T follicular helper cell (primary cell): ENCODE results near the gene CBX2.

Source experiments
- DNase-seq: peaks from one replicate; pipeline ENCODE4 v3.0.0-alpha.2; 2020; ENCODE audit warnings: low read depth
- total RNA-seq, 2 experiments: gene quantifications; one replicate each; lab custom pipeline; 2026; lab: John Stamatoyannopoulos, UW

Gene CBX2
- total RNA-seq, result 0.18 to 0.61 reads per million in 2 experiments

GRCh38 chr17:79777894-79778503 is at the start of gene CBX2:
Gene CBX2 (plus strand): TSS chr17:79778148. CDS start chr17:79778236, 88 bp downstream.
- DNase-seq, result peak; percentile 63

DNA sequence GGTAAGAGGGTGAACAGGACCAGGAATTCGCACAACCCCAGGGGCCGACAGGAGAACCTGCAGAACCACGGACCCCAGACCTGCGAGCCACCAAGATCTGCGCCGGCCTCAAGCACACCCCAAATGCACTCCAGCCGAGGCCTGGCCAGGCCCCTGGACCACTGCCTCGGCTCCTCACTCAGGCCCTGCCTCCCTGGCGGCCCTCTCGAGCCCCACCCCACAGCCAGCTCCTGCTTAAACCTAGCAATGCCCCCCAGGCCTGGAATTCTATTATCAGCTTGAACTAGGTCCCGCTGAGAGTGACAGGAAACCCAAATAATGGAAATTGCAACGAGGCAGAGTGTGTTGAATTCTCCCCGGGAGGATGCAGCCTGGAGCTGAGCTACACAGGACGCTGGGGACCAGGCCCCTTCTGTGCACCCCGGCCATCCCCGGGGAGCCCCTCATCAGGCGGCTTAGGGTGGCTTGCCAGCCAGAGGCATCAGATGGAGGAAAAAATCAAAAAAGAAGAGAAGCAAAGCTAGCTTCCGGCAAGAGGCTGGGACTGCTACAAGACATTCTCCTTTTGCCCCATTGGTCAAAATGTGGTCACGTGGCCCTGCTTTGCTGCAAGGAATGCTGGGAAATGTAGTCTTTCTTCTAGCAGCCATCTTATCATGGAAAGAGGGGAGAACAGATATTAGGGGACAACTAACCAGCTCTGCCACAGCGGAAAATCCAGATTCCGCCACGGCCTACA is 49.6 kb upstream of the CBX2 start:
- peak; percentile 79 for DNase-seq

DNA sequence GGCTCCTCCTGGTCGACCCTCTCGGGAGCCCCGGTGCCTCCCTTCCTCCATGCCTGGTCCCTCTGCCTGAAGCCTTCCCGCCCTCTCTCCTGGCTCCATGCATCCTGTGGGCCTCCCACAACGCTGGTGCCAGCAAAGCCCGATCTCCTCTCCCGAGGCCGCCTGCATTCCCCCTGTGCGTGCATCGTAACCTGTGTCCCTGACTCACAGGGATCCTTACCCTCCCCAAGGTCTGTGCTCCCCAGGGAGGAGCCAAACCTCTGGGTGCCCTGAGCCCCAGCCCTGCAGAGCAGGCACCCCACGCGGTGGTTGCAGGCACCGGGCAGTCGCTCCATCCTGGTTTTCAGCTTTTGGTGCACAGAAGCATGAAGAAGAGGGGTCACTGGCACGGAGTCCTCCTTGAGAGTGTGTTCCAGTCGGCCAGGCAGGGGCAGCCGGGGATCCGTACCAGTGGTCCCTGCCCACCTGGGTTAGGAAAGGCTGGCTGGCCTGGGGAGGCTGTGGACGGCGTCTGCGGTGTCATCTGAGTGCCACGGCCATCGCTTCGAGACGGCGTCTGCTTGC is 49.0 kb upstream of the CBX2 start:
- no peak for DNase-seq

DNA sequence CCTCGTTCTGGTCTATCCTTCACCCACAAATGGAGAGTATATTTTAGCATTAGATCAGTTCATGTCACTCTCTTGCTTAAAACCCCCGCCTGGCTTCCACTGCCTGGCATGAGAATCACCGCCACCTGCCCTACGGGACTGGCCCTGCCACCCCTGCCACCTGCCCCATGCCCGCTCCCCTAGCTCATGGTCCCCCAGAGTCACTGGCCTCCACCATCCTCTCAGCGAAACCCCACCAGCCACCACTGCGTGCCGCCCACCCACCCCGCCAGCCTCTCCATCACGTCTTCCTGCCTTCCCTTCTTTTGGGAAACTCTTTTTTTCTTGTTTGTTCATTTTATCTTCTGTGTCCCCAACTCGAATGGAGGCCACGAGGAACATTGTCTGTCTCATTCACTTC is 48.2 kb upstream of the CBX2 start:
- no peak for DNase-seq

GRCh38 chr17:79730437-79730768 is 47.5 kb upstream of the CBX2 start:
- DNase-seq, result no peak

- no peak for DNase-seq
Observed at GRCh38 chr17:79730769-79731483, 47.0 kb upstream of the CBX2 start, which contains the start of gene ENPP7. Gene ENPP7 (plus strand): TSS chr17:79730943. CDS start chr17:79731140, 197 bp downstream.

- DNase-seq, result no peak
Observed at GRCh38 chr17:79732254-79732653, 45.7 kb upstream of the CBX2 start.

DNA sequence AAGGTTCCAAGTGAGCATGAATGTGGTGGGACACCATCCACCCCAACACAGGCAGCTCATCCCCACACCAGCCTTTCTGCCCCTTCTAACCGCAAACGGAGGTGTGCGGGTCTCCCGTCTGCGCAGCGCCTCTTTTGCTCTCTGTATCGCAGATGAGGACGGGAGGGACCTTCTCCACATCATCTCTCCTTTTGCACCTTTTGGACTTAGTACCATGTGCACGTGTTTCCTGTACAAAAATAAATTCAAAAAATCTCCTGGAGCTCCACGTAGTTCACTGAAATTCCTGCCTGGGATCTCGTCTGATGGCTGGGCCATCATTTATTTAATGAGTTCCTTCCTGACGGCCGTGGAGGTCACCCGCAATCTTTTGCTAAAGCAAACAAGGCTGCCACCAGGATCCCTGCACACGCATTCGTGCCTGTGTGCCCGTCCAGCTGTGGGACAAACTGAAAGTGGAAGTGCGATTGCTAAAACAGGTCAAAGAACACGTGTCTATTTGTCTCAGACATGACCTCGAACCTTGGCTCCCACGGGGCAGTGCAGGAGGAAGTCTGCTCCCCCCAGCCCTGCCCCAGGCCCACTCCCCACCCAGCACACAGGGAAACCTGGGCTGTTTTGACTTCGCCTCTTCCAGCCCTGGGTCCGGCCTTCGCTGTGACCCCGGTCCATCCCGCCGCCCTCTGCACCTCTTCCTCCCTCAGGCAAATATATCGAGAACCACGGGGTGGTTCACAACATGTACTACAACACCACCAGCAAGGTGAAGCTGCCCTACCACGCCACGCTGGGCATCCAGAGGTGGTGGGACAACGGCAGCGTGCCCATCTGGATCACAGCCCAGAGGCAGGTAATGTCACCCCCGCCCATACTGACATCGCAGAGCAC is 44.9 kb upstream of the CBX2 start:
- no peak for DNase-seq

DNA sequence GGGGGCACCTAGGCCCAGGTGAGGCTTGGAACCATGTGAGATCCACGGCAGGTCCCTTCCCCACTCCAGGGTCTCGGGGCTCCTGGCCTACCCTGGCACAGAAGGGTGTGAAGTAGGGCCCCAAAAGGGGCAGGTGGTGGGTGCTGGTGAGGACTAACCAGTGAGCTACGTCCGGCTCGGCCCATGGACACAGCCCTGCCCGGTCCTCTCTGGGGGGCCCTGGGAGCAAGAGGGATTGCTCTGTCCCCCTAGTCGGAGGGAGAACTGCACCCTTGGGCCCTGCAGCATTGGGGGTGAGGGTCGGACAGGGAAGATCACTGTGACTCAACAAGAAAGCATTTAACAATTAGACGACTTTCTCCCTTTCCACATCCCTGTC is 44.3 kb upstream of the CBX2 start:
- DNase-seq, result no peak

DNA sequence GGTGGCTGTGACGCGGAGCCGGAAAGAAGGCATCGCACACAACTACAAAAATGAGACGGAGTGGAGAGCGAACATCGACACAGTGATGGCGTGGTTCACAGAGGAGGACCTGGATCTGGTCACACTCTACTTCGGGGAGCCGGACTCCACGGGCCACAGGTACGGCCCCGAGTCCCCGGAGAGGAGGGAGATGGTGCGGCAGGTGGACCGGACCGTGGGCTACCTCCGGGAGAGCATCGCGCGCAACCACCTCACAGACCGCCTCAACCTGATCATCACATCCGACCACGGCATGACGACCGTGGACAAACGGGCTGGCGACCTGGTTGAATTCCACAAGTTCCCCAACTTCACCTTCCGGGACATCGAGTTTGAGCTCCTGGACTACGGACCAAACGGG is 42.9 kb upstream of the CBX2 start:
- no peak for DNase-seq

DNA sequence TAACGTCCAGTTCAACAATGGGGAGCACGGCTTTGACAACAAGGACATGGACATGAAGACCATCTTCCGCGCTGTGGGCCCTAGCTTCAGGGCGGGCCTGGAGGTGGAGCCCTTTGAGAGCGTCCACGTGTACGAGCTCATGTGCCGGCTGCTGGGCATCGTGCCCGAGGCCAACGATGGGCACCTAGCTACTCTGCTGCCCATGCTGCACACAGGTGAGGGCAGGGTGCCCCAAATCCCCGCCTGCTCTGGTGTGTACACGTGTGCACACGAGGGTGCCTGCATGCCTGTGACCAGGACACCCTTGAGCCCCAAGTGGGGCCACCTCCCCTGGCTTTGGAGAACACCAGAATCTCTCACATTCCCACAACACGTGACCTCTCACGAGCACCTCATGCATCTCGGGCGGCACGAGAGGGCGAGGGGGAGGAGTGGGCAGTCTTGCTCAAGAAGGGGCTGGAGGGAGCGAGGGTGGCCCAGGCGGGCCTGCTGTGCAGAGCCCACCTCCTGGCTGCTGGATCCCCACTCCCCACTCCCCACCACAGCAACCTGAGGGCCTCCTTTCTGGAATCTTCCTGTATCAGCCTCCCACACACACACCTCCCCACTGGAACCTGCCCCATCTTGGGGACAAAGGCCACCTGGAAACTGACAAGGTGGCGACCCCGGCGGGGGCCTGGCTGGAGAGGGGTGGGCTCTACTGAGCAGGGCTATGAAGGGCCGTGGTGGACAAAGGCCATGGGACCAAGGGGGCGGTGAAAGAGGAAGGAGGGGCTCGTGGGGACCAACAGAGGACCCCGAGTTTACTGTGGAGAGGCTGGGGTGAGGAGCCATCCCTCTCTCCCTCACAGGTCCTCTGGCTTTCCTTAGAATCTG is 40.7 kb upstream of the CBX2 start:
- DNase-seq, result no peak

DNA sequence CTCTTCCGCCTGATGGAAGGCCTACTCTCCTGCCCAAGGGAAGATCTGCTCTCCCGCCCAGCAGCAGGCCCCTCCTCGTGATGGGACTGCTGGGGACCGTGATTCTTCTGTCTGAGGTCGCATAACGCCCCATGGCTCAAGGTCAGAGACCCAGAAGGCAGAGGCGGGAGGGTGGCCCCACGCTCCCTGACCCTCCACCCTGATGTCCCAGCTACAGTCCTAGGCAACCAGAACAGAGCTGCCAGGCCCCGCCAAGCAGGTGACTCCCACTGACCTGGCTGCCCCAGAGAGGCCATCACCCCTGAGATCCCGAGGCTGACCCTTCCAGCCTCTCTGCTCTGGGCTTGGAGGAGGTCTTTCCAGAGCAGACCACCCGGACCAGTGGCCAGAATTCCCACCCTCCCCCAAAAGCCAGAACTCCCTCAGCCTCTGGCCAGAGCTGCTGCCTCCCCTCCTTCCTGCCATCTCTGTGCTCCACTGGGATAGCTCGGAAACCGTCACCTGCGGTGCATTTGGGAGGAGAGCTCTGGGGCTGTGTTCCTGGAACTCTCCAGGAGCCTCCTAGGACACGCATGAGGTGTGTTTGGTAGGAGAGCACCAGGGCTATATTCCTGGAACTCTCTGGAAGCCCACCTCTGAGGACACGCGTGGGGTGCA is 39.9 kb upstream of the CBX2 start:
- DNase-seq, result no peak

- DNase-seq, result no peak
Observed at GRCh38 chr17:79738643-79739042, 39.3 kb upstream of the CBX2 start.

DNA sequence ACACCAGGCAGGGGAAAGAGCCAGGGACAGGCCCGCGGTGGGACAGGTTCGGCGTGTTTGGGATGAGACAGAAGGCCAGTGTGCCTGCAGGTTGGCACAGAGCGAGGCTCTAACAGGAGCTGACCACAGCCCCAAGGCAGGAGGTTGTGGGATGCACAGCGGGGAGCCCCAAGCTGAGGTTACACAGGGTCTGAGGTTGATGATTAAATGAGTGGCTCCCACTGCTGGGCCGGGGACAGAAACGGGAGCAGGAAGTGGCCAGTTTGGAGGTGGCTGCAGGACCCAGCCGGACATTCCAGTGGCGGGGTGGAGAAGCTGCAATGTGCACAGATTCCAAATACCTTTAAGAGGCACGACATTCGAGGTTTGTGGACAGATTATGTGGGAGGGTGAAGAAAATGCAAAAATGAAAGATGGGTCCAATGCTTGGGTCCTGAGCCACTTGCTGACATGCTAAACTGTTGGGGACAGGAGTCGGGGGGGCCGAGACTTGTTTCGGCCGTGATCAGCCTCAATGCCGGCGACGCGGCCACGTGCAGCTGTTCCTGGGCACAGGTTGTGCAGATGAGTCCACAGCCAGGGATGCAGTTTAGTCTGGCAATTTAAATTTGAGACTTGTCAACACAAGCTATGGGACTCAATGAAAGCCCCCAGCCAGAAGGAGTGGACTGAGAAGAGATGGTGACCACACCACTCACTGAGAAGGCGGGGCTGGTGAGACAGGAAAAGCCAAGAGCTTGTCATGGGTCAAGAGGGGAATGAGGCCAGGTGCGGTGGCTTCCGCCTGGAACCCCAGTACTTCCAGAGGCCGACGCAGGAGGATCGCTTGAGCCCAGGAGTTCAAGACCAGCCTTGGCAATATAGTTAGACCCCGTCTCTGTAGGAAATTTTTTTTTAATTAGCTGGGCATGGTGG is 38.5 kb upstream of the CBX2 start:
- no peak for DNase-seq

DNA sequence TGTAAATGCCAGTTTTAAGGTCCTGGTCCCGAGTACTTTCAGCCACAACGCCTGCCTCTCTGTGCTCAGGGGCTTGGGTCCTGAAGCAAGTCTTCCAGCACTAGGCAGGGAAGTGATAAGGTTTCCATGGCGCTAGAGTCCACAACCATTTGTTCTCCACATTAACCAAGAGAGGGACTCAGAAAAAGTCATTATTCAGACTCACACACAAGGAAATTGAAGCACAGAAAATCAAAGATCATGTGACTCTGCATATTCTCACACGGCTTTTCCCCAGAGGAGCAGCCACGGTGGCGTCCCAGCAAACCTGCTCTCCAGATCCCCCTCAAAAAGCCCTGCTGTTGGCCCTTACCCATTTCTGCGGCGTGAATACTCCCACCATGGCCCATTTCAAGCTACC is 37.5 kb upstream of the CBX2 start:
- DNase-seq, result no peak

DNA sequence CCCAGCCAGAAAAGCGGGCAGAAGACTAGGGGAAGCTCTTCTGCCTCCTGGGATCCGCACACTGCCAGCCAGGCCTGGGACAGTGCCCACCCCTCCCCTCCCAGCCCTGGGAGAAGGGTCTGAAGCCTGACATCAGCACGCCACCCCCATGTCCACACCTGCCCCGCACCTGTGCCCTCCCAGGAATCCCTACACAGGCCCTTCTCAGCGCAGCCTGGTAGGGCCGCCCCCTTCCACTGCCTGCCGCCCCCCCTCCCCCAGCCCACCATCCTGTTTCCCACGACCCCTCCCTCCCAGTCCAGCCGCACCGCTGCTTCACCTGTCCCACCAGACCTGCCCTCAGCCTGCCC is 36.6 kb upstream of the CBX2 start:
- no peak for DNase-seq

GRCh38 chr17:79741751-79742588 is 36.0 kb upstream of the CBX2 start:
- DNase-seq, result peak; percentile 58

GRCh38 chr17:79742589-79742918 is 35.4 kb upstream of the CBX2 start:
- no peak for DNase-seq
